Right lobe of liver (tissue), 6 donors: ENCODE measurements around the gene PCDHGB3. TPM values are rescaled to one million over a fixed set of nuclear protein-coding genes. Genes with fewer than 3 reads are reported as not detected.
A peak's percentile ranks its signal among the peaks of the same experiment; 100 is the strongest.

Experiments used
- ATAC-seq, 4 donors: fragments of 200-7000 bp; cut with Tn5 transposase; one replicate each; pipeline ENCODE4 v1.9.1; 2020; ENCODE audit warnings: mild to moderate bottlenecking in 4 of 4, moderate library complexity in 4 of 4
- DNase-seq, 3 donors: peaks; one replicate each; pipeline ENCODE4 v3.0.0-alpha.2; 2020
- H3K27ac ChIP-seq, 3 donors: fragments of 200-600 bp; one replicate each; pipeline ENCODE4 v1.8.0; 2022
- H3K27me3 ChIP-seq, 2 donors: fragments of 200-600 bp; one replicate each; pipeline ENCODE4 v1.8.0; 2022
- H3K36me3 ChIP-seq, 4 donors: fragments of 200-600 bp; sonication (generic) in 1 of 4; one replicate each; pipeline versions ENCODE4 v1.5.1 to v1.8.0; 2017 to 2022; ENCODE audit warnings: control low read depth in 1 of 4
- H3K4me1 ChIP-seq, 4 donors: fragments of 200-600 bp; sonication (generic) in 1 of 4; one replicate each; pipeline versions ENCODE4 v1.5.1 to v1.8.0; 2017 to 2022; ENCODE audit warnings: control low read depth in 1 of 4
- H3K4me3 ChIP-seq, 3 donors: fragments of 200-600 bp; one replicate each; pipeline ENCODE4 v1.8.0; 2022
- H3K9me3 ChIP-seq, 4 donors: fragments of 200-600 bp; sonication (generic) in 1 of 4; one replicate each; pipeline versions ENCODE4 v1.5.1 to v1.8.0; 2017 to 2022; ENCODE audit warnings: control low read depth in 1 of 4
- POLR2A ChIP-seq: fragments of 450-650 bp; IDR thresholded peaks from one replicate; pipeline ENCODE4 v1.6.1; 2017; ENCODE audit warnings: antibody characterized with exemption, mild to moderate bottlenecking
- WGBS: methylation state at CpG from one replicate; pipeline ENCODE4 v1.1.6; 2018; ENCODE audit warnings: low coverage, low lambda C conversion rate; ENCODE audit not compliant: insufficient coverage; ENCODE audit errors: missing lambda C conversion rate; 5-methylcytosine and 5-hydroxymethylcytosine counted together
- intact Hi-C, 2 donors: fragments of 100-400 bp; cut with DNase I; formaldehyde crosslinking; loops; one replicate each; pipeline versions ENCODE4 v1.11.2 to v1.14.1; 2022
- long read RNA-seq: library from polyadenylated mRNA; unstranded; transcript quantifications from one replicate; pipeline ENCODE4 v2.0.0, GENCODE V29; 2019
- total RNA-seq, 6 experiments: library from RNA; depleted of rRNA in 2 of 6; stranded (reverse); fragments of >200 nt in 2 of 6; fragmentation: NEBNext Ultra II Directional in 3 of 6; extraction: Animal tissue kit (Norgen Biotek cat#: 25700) in 3 of 6; gene quantifications; one replicate each; pipeline versions ENCODE4 v1.1.0 to v1.2.4, GENCODE V29; 2016 to 2023
- TF ChIP-seq, protein P1 (sequence below), 4 donors: fragments of 200-600 bp in 3 of 4; fragments of 450-650 bp in 1 of 4; IDR thresholded peaks; one replicate each; pipeline versions ENCODE4 v1.5.1 to v1.8.0; 2016 to 2022; ENCODE audit warnings: antibody characterized with exemption in 4 of 4, mild to moderate bottlenecking in 2 of 4
- donor health status: DM: no; HTN: yes; CAD: no.
- donor health status: DM: no; HTN: no; CAD: no.
- donor health status: DM: no; HTN: no; CAD: no.
- donor health status: DM: no; HTN: yes; CAD: no.
- donor health status: DM: no; HTN: yes; CAD: no.

The PCDHGB3 gene
- total RNA-seq, result 1 to 10 TPM in 3 of 6 experiments, under 1 TPM in 3; 0.56 to 1.8 (median 1.2) TPM
- long read RNA-seq, result 0 reads

DNA sequence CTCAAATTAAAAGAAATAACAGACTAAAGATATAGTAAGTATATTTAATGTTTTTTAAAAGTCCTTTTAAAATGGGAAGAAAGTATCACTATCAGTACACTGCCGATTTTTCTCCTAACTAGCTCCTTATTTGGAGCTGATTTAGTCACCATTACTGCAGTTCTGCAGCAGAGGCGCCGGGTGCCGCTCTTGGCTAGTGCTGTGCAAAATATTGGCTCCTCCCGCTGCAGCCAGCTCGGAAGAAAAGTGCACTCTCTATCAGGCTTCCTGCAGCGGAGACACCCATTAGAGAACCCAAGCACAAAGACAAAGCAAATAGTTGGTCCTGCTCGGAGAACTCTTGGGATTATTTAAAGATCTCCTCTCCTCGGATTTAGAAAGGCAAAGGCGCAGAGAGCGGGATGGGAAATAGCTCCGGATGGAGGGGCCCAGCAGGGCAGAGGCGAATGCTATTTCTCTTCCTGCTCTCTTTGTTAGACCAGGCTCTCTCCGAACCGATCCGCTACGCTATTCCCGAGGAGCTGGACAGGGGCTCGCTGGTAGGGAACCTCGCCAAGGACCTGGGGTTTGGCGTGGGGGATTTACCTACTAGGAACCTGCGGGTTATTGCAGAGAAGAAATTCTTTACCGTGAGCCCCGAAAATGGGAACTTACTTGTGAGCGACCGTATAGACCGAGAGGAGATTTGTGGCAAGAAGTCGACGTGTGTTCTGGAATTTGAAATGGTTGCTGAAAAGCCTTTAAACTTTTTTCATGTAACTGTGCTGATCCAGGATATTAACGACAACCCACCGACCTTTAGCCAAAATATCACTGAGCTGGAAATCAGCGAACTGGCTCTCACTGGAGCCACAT lies at the start of gene PCDHGB3:
TSS of gene PCDHGB3 (plus strand) at position 249 of the 855 bp plus-strand sequence. CDS start at position 402, 153 bp downstream.
- H3K4me3 ChIP-seq, result peak within 1 kb of the TSS in 2 of 3 donors; percentile 7 to 30
- DNase-seq (no peak), ATAC-seq (peak; percentile 75 to 86 (median 80))
- no peaks in the 10 kb centered on the region for H3K36me3 ChIP-seq
- no peaks in the 10 kb centered on the region for H3K27me3 ChIP-seq
- WGBS, result 17% methylated on average over 30 of the region's 32 CpGs
- TF ChIP-seq, protein P1, sequence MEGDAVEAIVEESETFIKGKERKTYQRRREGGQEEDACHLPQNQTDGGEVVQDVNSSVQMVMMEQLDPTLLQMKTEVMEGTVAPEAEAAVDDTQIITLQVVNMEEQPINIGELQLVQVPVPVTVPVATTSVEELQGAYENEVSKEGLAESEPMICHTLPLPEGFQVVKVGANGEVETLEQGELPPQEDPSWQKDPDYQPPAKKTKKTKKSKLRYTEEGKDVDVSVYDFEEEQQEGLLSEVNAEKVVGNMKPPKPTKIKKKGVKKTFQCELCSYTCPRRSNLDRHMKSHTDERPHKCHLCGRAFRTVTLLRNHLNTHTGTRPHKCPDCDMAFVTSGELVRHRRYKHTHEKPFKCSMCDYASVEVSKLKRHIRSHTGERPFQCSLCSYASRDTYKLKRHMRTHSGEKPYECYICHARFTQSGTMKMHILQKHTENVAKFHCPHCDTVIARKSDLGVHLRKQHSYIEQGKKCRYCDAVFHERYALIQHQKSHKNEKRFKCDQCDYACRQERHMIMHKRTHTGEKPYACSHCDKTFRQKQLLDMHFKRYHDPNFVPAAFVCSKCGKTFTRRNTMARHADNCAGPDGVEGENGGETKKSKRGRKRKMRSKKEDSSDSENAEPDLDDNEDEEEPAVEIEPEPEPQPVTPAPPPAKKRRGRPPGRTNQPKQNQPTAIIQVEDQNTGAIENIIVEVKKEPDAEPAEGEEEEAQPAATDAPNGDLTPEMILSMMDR (IDR thresholded peaks at IDR 0.05), result peak in 3 of 4 donors; percentile 8 to 24 (median 17)
- TF ChIP-seq POLR2A, result no peak
- intact Hi-C loops, result no loop called here
- H3K4me1 ChIP-seq, result no peaks in the 10 kb centered on the region
- peaks cover 0 to 13% (median 4%) of the 10 kb centered on the region in 4 donors for H3K9me3 ChIP-seq
- H3K27ac ChIP-seq, result no peak within 1 kb of the TSS

DNA sequence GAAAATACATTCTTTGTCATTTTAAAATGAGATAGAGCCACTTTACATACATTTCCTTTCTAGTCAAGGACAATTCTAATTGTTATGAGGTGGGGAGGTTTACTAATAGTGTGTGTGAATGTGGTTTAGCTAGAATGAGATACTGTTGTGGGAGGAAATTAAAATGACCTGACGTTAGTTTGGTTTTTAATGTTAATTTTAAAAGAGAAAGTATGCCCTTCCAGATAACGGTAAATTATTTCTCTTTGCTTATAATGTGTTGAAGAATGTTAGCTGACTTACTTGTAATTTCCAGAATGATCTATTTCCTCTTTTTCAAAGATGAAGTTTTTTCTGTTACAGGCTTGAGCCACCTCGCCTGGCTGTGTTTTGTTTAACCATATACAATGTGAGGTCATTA lies 47.8 kb upstream of the PCDHGB3 start:
- no peak overlapping the region for H3K4me3 ChIP-seq
- peaks cover 9 to 35% (median 20%) of the 10 kb centered on the region in 4 donors for H3K9me3 ChIP-seq
- TF ChIP-seq, protein P1 (IDR thresholded peaks at IDR 0.05), result no peak
- TF ChIP-seq POLR2A, result no peak
- H3K4me1 ChIP-seq, result no peaks in the 10 kb centered on the region
- intact Hi-C loops, result no loop called here
- peaks cover 0 to 6% (median 0%) of the 10 kb centered on the region in 4 donors for H3K36me3 ChIP-seq
- DNase-seq, result no peak
- WGBS, result 91% methylated on average over 3 of the region's 3 CpGs
- ATAC-seq, result no peak
- H3K27ac ChIP-seq, result no peak overlapping the region
- H3K27me3 ChIP-seq, result no peaks in the 10 kb centered on the region

DNA sequence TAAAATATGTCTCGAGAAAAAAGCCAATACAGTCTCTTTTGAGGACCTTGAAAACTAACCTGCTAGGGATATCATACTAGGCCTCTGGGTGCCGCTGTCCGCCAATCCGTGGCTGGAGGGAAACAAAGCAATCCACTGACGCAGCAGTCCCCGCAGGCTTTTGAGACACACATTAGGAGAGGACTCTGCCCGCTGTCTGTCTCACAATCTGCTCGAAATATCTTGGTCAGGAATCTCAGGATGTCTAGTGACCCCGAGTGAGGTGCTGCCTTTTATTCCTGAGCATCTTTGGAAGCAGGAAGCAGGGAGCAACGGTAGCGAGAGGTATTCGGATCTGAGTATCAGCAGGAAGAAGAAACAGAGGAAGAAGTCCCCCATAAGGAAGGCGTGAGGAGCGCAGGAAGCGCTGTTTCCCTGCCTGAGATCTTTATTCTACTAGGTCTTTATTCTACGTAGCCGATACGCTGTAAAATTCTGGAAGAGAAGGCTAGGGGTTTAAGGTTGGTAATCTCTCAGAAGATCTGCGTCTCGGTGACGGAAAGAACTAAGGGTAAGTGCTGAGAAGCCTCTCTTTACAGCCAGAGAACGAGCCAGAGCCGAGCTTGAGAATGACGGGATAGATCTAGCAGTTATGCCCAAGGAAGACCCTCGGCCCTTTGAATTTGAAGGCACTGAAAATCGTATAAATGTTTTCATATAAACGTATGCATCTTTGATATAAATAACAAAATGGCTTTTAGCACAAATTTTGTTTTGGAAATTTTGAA lies 43.8 kb upstream of the PCDHGB3 start:
- H3K36me3 ChIP-seq, result no peaks in the 10 kb centered on the region
- no peaks in the 10 kb centered on the region for H3K4me1 ChIP-seq
- DNase-seq (peak in 1 of 3 donors; percentile 39), ATAC-seq (peak; percentile 39 to 58 (median 42))
- H3K4me3 ChIP-seq, result no peak overlapping the region
- no peak for TF ChIP-seq POLR2A
- TF ChIP-seq, protein P1 (IDR thresholded peaks at IDR 0.05), result peak in 2 of 4 donors; percentile 4 to 29
- intact Hi-C loops, result no loop called here
- H3K9me3 ChIP-seq, result peaks cover 0 to 15% (median 4%) of the 10 kb centered on the region in 4 donors
- WGBS, result 23% methylated on average over 27 of the region's 27 CpGs
- no peaks in the 10 kb centered on the region for H3K27me3 ChIP-seq
- no peak overlapping the region for H3K27ac ChIP-seq

DNA sequence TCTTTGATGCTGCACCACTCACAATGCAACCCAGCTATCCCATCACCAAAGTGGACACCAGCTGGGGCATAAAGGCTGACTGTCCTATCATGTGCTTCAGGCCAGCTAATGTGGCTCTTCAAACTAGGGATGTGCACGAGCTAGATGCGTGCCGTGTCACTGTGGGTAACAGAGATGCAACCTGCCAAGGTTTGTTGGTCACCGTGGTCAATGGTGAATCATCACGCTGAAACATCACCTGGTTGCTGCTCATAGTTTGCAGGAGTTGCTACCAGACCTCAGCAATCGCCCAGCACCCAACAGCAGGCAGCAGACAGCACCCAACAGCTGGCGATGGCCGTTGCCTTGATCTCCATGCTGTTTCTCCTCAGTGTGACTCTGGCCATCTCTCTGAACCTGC lies 41.8 kb upstream of the PCDHGB3 start:
- ATAC-seq (no peak), DNase-seq (no peak)
- Histone ChIP-seq H3K27ac (no peak overlapping the region), H3K4me3 (no peak overlapping the region), H3K4me1 (no peaks in the 10 kb centered on the region), H3K36me3 (no peaks in the 10 kb centered on the region), H3K27me3 (no peaks in the 10 kb centered on the region), H3K9me3 (peaks cover 0 to 8% (median 3%) of the 10 kb centered on the region in 4 donors)
- WGBS, result no CpG with 5 or more reads among the region's 8 CpGs
- intact Hi-C loops, result no loop called here
- TF ChIP-seq, protein P1 (IDR thresholded peaks at IDR 0.05), result no peak
- no peak for TF ChIP-seq POLR2A
